Natural killer cell (primary cell): Measurements from ENCODE around the gene IKZF1. TPM values are rescaled to one million over a fixed set of nuclear protein-coding genes. Genes with fewer than 3 reads are reported as not detected.

Experiments used
- ATAC-seq, 3 donors: fragments of 150-1000 bp in 2 of 3; fragments of 200-7000 bp in 1 of 3; cut with Tn5 transposase; 1 replicate in 1 of 3; 2 replicates in 2 of 3; pipeline ENCODE4 v1.10.0; 2021; ENCODE audit warnings: mild to moderate bottlenecking in 2 of 3, moderate library complexity in 2 of 3
- DNase-seq, 2 donors: peaks; one replicate each; pipeline versions ENCODE4 v3.0.0 to v3.0.0-alpha.2; 2013 to 2021; ENCODE audit warnings: mixed read lengths in 1 of 2
- H3K27ac ChIP-seq: one replicate; pipeline ENCODE4 v1.5.1; 2013; ENCODE audit warnings: mild to moderate bottlenecking, low read length
- H3K27me3 ChIP-seq: one replicate; pipeline ENCODE4 v1.6.1; 2013; ENCODE audit warnings: low read length; ENCODE audit not compliant: control insufficient read depth, insufficient read depth
- H3K36me3 ChIP-seq: one replicate; pipeline ENCODE4 v1.6.1; 2013; ENCODE audit warnings: low read length; ENCODE audit not compliant: control insufficient read depth, insufficient read depth
- H3K4me1 ChIP-seq: one replicate; pipeline ENCODE4 v1.6.1; 2013; ENCODE audit warnings: low read length; ENCODE audit not compliant: control insufficient read depth, insufficient read depth
- H3K4me3 ChIP-seq: one replicate; pipeline ENCODE4 v1.5.1; 2013; ENCODE audit warnings: low read length
- H3K9me3 ChIP-seq: one replicate; pipeline ENCODE4 v1.6.1; 2013; ENCODE audit warnings: low read length; ENCODE audit not compliant: control insufficient read depth, insufficient read depth
- H3K27ac Mint-ChIP-seq, 2 donors: one replicate each; pipeline ENCODE4 v1.8.0; 2022; ENCODE audit warnings: mild to moderate bottlenecking in 2 of 2, mixed read lengths in 2 of 2, moderate library complexity in 1 of 2
- H3K27me3 Mint-ChIP-seq, 2 donors: one replicate each; pipeline ENCODE4 v1.8.0; 2022; ENCODE audit warnings: low read depth in 2 of 2, mixed read lengths in 2 of 2
- H3K36me3 Mint-ChIP-seq: one replicate; pipeline ENCODE4 v1.8.0; 2022; ENCODE audit warnings: mixed read lengths
- H3K4me1 Mint-ChIP-seq, 2 donors: one replicate each; pipeline ENCODE4 v1.8.0; 2022; ENCODE audit warnings: mixed read lengths in 2 of 2
- H3K4me3 Mint-ChIP-seq: one replicate; pipeline ENCODE4 v1.8.0; 2022; ENCODE audit warnings: mild to moderate bottlenecking, moderate library complexity, mixed read lengths
- H3K9me3 Mint-ChIP-seq, 2 donors: one replicate each; pipeline ENCODE4 v1.8.0; 2022; ENCODE audit warnings: mixed read lengths in 2 of 2
- CTCF ChIP-seq: fragments of 200-600 bp; IDR thresholded peaks from one replicate; pipeline ENCODE4 v1.8.0; 2022; ENCODE audit warnings: antibody characterized with exemption
- WGBS: methylation state at CpG from one replicate; pipeline ENCODE4 v1.1.7; 2013; ENCODE audit warnings: missing lambda C conversion rate; ENCODE audit not compliant: insufficient coverage; 5-methylcytosine and 5-hydroxymethylcytosine counted together
- intact Hi-C: fragments of 100-400 bp; cut with micrococcal nuclease; formaldehyde crosslinking; loops from one replicate; pipeline ENCODE4 v1.14.2; 2022
- total RNA-seq, 4 donors: library from RNA; stranded (reverse); fragments of 120-200 nt in 1 of 4; gene quantifications; one replicate each; pipeline versions ENCODE4 v1.2.3 to v1.2.4, GENCODE V29; 2013 to 2022

IKZF1 gene
- total RNA-seq, 3 donors from 2014 or later (not counting 1 experiment from before 2014, with no cell fraction given), result 294 to 391 (median 350) TPM

- no peak for ATAC-seq
- intact Hi-C loops, result no loop called here
- Mint-ChIP-seq H3K4me1 (peaks cover 25% of the 10 kb centered on the region in 2 donors), H3K9me3 (no peaks in the 10 kb centered on the region), H3K27me3 (no peaks in the 10 kb centered on the region), H3K36me3 (no peaks in the 10 kb centered on the region), H3K4me3 (no peak overlapping the region), H3K27ac (no peak overlapping the region)
- DNase-seq, result no peak
- H3K9me3 ChIP-seq, result no peaks in the 10 kb centered on the region
- WGBS, result 86% methylated on average over 4 of the region's 4 CpGs
- no peaks in the 10 kb centered on the region for H3K36me3 ChIP-seq
- no peak for TF ChIP-seq CTCF
- no peak overlapping the region for H3K27ac ChIP-seq
- no peak overlapping the region for H3K4me3 ChIP-seq
- H3K27me3 ChIP-seq, result no peaks in the 10 kb centered on the region
- H3K4me1 ChIP-seq, result peaks cover 5% of the 10 kb centered on the region
Measured at GRCh38 chr7:50296799-50297198, 7.7 kb upstream of the IKZF1 start.

GRCh38 chr7:50298811-50299562 lies 5.5 kb upstream of the IKZF1 start:
- H3K4me1 ChIP-seq, result peaks cover 12% of the 10 kb centered on the region
- ATAC-seq (no peak), DNase-seq (no peak)
- no peaks in the 10 kb centered on the region for H3K27me3 Mint-ChIP-seq
- H3K36me3 Mint-ChIP-seq, result no peaks in the 10 kb centered on the region
- WGBS, result 96% methylated on average over 7 of the region's 8 CpGs
- no peaks in the 10 kb centered on the region for H3K9me3 Mint-ChIP-seq
- H3K27me3 ChIP-seq, result no peaks in the 10 kb centered on the region
- TF ChIP-seq CTCF, result no peak
- no peak overlapping the region for H3K4me3 Mint-ChIP-seq
- no peak overlapping the region for H3K27ac Mint-ChIP-seq
- no peak overlapping the region for H3K4me3 ChIP-seq
- H3K9me3 ChIP-seq, result no peaks in the 10 kb centered on the region
- intact Hi-C loops, result no loop called here
- peaks cover 11 to 23% of the 10 kb centered on the region in 2 donors for H3K4me1 Mint-ChIP-seq
- H3K27ac ChIP-seq, result no peak overlapping the region
- H3K36me3 ChIP-seq, result no peaks in the 10 kb centered on the region

GRCh38 chr7:50300336-50300735 lies 4.2 kb upstream of the IKZF1 start:
- ATAC-seq, result no peak
- DNase-seq, result no peak
- Mint-ChIP-seq H3K27ac (peak overlapping the region; percentile 14 to 42), H3K27me3 (no peaks in the 10 kb centered on the region), H3K9me3 (no peaks in the 10 kb centered on the region), H3K4me1 (peaks cover 11 to 28% of the 10 kb centered on the region in 2 donors), H3K36me3 (no peaks in the 10 kb centered on the region), H3K4me3 (no peak overlapping the region)
- no peaks in the 10 kb centered on the region for H3K36me3 ChIP-seq
- H3K27me3 ChIP-seq, result no peaks in the 10 kb centered on the region
- H3K4me3 ChIP-seq, result no peak overlapping the region
- no peak for TF ChIP-seq CTCF
- 50% methylated on average over 4 of the region's 4 CpGs for WGBS
- no peak overlapping the region for H3K27ac ChIP-seq
- peaks cover 12% of the 10 kb centered on the region for H3K4me1 ChIP-seq
- intact Hi-C loops, result no loop called here
- no peaks in the 10 kb centered on the region for H3K9me3 ChIP-seq
